Measurements from ENCODE around the gene PTPRF.

Gene PTPRF

GRCh38 chr1:43585557-43585956, 54.9 kb downstream of the PTPRF start:
- no peak for TF ChIP-seq GATA2 (IDR thresholded peaks at IDR 0.05; ENCODE audit: low read depth, low read length)
- TF ChIP-seq GATA3 (IDR thresholded peaks at IDR 0.05; ENCODE audit: low read depth, low read length) = no peak

- TF ChIP-seq GATA3 (IDR thresholded peaks at IDR 0.05; ENCODE audit: low read depth, low read length) (no peak), GATA2 (IDR thresholded peaks at IDR 0.05; ENCODE audit: low read depth, low read length) (no peak)
Measured at GRCh38 chr1:43586136-43586731, 55.6 kb downstream of the PTPRF start.

DNA sequence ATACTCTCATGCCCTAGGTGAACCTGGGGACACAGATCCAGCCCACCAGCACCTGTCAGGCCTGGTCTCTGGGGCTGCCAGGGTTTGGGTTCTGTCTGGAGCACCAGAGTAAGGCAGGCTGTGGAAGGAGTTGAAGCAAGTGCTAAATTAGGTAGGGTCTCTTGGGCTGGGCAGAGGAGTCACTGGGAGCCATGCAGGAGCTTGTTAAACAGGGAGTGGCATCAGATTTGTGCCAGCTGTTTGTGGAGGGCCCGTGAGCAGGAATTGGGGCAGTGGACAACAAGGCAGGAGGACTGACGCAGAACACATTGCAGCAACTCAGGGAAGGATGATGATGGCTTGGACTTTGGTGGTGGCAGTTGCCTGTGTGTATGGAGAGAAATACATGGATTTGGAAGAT, 56.3 kb downstream of the PTPRF start:
- TF ChIP-seq GATA3 (IDR thresholded peaks at IDR 0.05; ENCODE audit: low read depth, low read length) (no peak), GATA2 (IDR thresholded peaks at IDR 0.05; ENCODE audit: low read depth, low read length) (no peak)

GRCh38 chr1:43587594-43587993, 56.9 kb downstream of the PTPRF start:
- TF ChIP-seq GATA2 (IDR thresholded peaks at IDR 0.05; ENCODE audit: low read depth, low read length) (no peak), GATA3 (IDR thresholded peaks at IDR 0.05; ENCODE audit: low read depth, low read length) (no peak)

GRCh38 chr1:43588592-43588991, 57.9 kb downstream of the PTPRF start:
- no peak for TF ChIP-seq GATA2 (IDR thresholded peaks at IDR 0.05; ENCODE audit: low read depth, low read length)
- TF ChIP-seq GATA3 (IDR thresholded peaks at IDR 0.05; ENCODE audit: low read depth, low read length) = no peak

DNA sequence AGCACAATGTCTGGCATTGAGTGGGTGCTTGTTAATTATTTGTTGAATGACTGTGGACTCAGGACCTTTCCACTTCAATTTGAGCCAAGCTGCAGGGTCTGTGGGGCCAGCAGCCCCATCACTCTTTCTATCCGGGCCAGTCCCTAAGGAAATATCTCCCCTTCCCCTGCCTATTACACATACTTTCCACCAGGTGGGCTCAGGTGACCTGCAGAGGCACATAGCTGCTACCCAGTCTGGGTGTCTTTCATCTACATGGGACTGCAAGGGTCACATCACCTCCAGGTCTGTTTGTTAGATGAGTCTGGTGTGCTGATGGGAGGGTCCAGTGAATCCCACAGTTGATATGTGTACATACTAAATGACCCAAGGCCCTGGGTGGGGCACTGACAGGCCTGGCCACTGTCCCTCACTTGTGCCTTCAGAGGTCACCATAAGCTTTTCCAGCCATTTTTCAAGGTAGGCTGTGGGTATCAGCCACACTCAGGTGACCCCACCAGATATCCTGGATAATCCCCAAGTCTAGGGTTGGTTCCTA, 59.8 kb downstream of the PTPRF start:
- TF ChIP-seq GATA3 (IDR thresholded peaks at IDR 0.05; ENCODE audit: low read depth, low read length) (no peak), GATA2 (IDR thresholded peaks at IDR 0.05; ENCODE audit: low read depth, low read length) (no peak)

- TF ChIP-seq GATA3 (IDR thresholded peaks at IDR 0.05; ENCODE audit: low read depth, low read length) (no peak), GATA2 (IDR thresholded peaks at IDR 0.05; ENCODE audit: low read depth, low read length) (no peak)
Measured at GRCh38 chr1:43591181-43591580, 60.5 kb downstream of the PTPRF start.

GRCh38 chr1:43592051-43592665, 61.5 kb downstream of the PTPRF start:
- TF ChIP-seq GATA2 (IDR thresholded peaks at IDR 0.05; ENCODE audit: low read depth, low read length) (no peak), GATA3 (IDR thresholded peaks at IDR 0.05; ENCODE audit: low read depth, low read length) (no peak)

DNA sequence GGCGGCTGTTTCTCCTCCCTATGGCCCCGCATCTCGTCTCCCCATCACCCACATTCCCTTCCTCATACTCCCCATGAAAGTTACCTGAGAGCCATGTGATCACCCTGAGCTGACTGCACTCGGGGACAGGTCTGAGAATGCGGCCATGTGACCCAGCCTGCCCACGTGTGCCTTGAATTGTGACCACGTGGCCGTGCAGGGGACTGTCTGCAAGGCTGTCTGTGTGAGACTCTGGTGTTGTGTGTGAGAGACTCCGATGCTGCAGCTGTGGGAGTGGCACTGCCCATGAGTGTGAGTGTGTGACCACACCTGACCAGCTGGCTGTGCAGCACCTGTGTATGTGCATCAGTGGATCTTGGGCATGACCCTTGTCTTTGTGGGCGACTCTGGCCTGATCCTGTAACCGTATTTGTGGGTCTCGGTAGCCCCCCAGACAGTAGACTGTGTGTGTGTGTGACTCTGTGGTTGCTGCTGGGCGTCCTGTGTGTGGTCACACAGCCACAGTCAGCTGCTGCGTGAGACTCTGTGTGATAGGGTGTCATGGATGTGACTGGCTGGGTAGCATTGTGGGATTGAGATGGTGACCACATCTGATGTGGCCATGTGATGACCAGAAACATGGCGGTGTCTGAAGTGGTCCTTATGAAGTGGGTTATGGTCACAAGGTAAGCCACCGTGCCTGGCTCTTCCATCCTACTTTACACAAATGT, 62.4 kb downstream of the PTPRF start:
- TF ChIP-seq GATA3 (IDR thresholded peaks at IDR 0.05; ENCODE audit: low read depth, low read length) (no peak), GATA2 (IDR thresholded peaks at IDR 0.05; ENCODE audit: low read depth, low read length) (no peak)

GRCh38 chr1:43596579-43596978, 65.9 kb downstream of the PTPRF start:
- TF ChIP-seq GATA2 (IDR thresholded peaks at IDR 0.05; ENCODE audit: low read depth, low read length) = no peak
- TF ChIP-seq GATA3 (IDR thresholded peaks at IDR 0.05; ENCODE audit: low read depth, low read length) = no peak

- TF ChIP-seq GATA3 (IDR thresholded peaks at IDR 0.05; ENCODE audit: low read depth, low read length) (no peak), GATA2 (IDR thresholded peaks at IDR 0.05; ENCODE audit: low read depth, low read length) (no peak)
Measured at GRCh38 chr1:43597028-43597427, 66.3 kb downstream of the PTPRF start.

- TF ChIP-seq GATA3 (IDR thresholded peaks at IDR 0.05; ENCODE audit: low read depth, low read length) = no peak
- no peak for TF ChIP-seq GATA2 (IDR thresholded peaks at IDR 0.05; ENCODE audit: low read depth, low read length)
Measured at GRCh38 chr1:43597721-43598120, 67.0 kb downstream of the PTPRF start.

- no peak for TF ChIP-seq GATA2 (IDR thresholded peaks at IDR 0.05; ENCODE audit: low read depth, low read length)
- TF ChIP-seq GATA3 (IDR thresholded peaks at IDR 0.05; ENCODE audit: low read depth, low read length) = no peak
Measured at GRCh38 chr1:43598622-43599021, 67.9 kb downstream of the PTPRF start.

DNA sequence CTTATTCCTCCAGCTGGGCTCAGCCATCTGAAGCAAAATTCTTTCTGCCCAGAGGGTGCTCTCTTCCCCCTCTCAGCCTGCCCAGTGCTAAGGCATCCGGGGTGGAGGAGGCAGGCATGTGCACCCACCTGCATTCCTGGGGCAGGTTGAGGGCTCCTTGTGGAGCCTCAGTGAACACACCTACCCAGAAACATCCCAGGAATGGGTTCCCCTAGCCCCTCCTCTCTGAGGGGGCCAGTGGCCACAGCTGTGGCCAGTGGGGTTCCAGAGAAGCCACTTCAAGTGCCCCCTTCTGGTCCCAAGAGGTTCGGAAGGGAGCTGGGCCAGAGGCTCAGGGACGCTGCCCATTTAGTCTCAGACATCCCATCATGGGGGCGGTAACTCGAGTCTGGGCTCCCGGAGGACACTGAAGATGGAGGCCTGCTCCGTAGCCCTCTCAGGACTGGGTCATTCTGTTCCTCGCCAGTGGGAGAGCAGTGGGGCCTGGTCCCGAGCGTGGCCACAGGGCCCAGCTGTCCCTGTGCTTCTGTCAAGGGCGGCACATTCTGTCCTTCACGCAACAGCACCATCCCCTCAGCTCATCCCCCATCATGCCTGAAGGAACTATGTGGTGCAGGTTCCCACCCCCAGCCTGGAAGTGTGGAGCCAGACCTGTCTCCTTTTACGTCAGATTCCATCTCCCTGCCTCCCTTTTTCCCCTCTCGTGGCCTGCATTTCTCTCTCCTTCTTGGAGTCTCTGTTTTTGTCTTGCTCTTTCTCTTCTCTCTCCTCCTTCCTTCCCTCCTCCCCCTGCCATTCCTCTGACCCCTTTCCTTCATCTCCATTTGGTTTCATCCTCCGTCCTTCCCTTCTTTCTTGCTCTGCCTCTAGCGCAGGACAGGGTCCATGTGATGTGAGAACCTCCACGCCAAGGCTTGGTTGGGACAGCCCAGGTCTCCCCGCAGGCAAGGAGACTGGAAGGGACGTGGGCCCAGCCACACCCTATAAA, 69.6 kb downstream of the PTPRF start:
- TF ChIP-seq GATA3 (IDR thresholded peaks at IDR 0.05; ENCODE audit: low read depth, low read length) (no peak), GATA2 (IDR thresholded peaks at IDR 0.05; ENCODE audit: low read depth, low read length) (no peak)

Data from SH-SY5Y (cell line).